Nephron progenitor cell (in vitro differentiated cells): ENCODE data around the gene SNX4.
A peak's percentile ranks its signal among the peaks of the same experiment; 100 is the strongest.

Source experiments
- DNase-seq: peaks from one replicate; pipeline ENCODE4 v3.0.0; 2021
- H3K27ac Mint-ChIP-seq: 2 replicates; pipeline ENCODE4 v1.8.0; 2021; ENCODE audit warnings: mild to moderate bottlenecking, moderate library complexity, mixed read lengths
- H3K27me3 Mint-ChIP-seq: 2 replicates; pipeline ENCODE4 v1.8.0; 2021; ENCODE audit warnings: mild to moderate bottlenecking, low read depth, mixed read lengths; ENCODE audit not compliant: poor library complexity
- H3K36me3 Mint-ChIP-seq: 2 replicates; pipeline ENCODE4 v1.8.0; 2021; ENCODE audit warnings: low read depth, mixed read lengths
- H3K4me1 Mint-ChIP-seq: 2 replicates; pipeline ENCODE4 v1.8.0; 2021; ENCODE audit warnings: mixed read lengths
- H3K4me3 Mint-ChIP-seq: 2 replicates; pipeline ENCODE4 v1.8.0; 2021; ENCODE audit warnings: mild to moderate bottlenecking, moderate library complexity, mixed read lengths
- H3K9me3 Mint-ChIP-seq: 2 replicates; pipeline ENCODE4 v1.8.0; 2021; ENCODE audit warnings: mild to moderate bottlenecking, moderate library complexity, mixed read lengths
- CTCF ChIP-seq: fragments of 200-600 bp; sonication (generic); IDR thresholded peaks from 2 replicates; pipeline ENCODE4 v1.5.0; 2021; ENCODE audit warnings: antibody characterized with exemption

The SNX4 gene

GRCh38 chr3:125515421-125515820 lies 4.6 kb downstream of the SNX4 start:
- peaks cover 63% of the 10 kb centered on the region for H3K36me3 Mint-ChIP-seq
- no peak for DNase-seq
- no peak overlapping the region for H3K4me3 Mint-ChIP-seq
- peaks cover 22% of the 10 kb centered on the region for H3K4me1 Mint-ChIP-seq
- no peaks in the 10 kb centered on the region for H3K27me3 Mint-ChIP-seq
- TF ChIP-seq CTCF, result no peak
- peaks cover 7% of the 10 kb centered on the region for H3K9me3 Mint-ChIP-seq
- H3K27ac Mint-ChIP-seq, result no peak overlapping the region

GRCh38 chr3:125513490-125514115 lies 6.4 kb downstream of the SNX4 start:
- Mint-ChIP-seq H3K4me3 (no peak overlapping the region), H3K27me3 (no peaks in the 10 kb centered on the region), H3K9me3 (peaks cover 22% of the 10 kb centered on the region), H3K36me3 (peaks cover 81% of the 10 kb centered on the region), H3K4me1 (peaks cover 7% of the 10 kb centered on the region), H3K27ac (no peak overlapping the region)
- no peak for TF ChIP-seq CTCF
- no peak for DNase-seq

- H3K27me3 Mint-ChIP-seq, result no peaks in the 10 kb centered on the region
- no peak overlapping the region for H3K4me3 Mint-ChIP-seq
- no peak for DNase-seq
- H3K36me3 Mint-ChIP-seq, result peaks cover 92% of the 10 kb centered on the region
- peaks cover 5% of the 10 kb centered on the region for H3K4me1 Mint-ChIP-seq
- peaks cover 35% of the 10 kb centered on the region for H3K9me3 Mint-ChIP-seq
- H3K27ac Mint-ChIP-seq, result no peak overlapping the region
- no peak for TF ChIP-seq CTCF
These were observed 7.7 kb downstream of the SNX4 start for GRCh38 chr3:125512135-125512920.

GRCh38 chr3:125511420-125512118 lies 8.4 kb downstream of the SNX4 start:
- H3K4me3 Mint-ChIP-seq, result no peak overlapping the region
- H3K9me3 Mint-ChIP-seq, result peaks cover 43% of the 10 kb centered on the region
- H3K36me3 Mint-ChIP-seq, result peaks cover 95% of the 10 kb centered on the region
- TF ChIP-seq CTCF, result no peak
- DNase-seq, result no peak
- no peaks in the 10 kb centered on the region for H3K4me1 Mint-ChIP-seq
- H3K27me3 Mint-ChIP-seq, result no peaks in the 10 kb centered on the region
- H3K27ac Mint-ChIP-seq, result peak overlapping the region; percentile 20

- Mint-ChIP-seq H3K4me1 (peaks cover 5% of the 10 kb centered on the region), H3K27ac (no peak overlapping the region), H3K27me3 (no peaks in the 10 kb centered on the region), H3K9me3 (peaks cover 45% of the 10 kb centered on the region), H3K36me3 (peaks cover 92% of the 10 kb centered on the region), H3K4me3 (no peak overlapping the region)
- DNase-seq, result no peak
- no peak for TF ChIP-seq CTCF
These were observed 12.9 kb downstream of the SNX4 start for GRCh38 chr3:125507128-125507527.
